OCI-LY3 (cell line): ENCODE measurements around the gene CCL24.

Experiments used
- CTCF ChIP-seq: fragments of 200-600, 300-600 bp; sonication (generic); IDR thresholded peaks from 2 replicates; pipeline ENCODE4 v1.5.1; 2014; ENCODE audit warnings: antibody characterized with exemption, low read length, low read depth
- EZH2phosphoT487 ChIP-seq: fragments of 200-600 bp; shearing (Covaris generic); IDR thresholded peaks from 2 replicates; pipeline ENCODE4 v1.6.1; 2018; ENCODE audit warnings: antibody characterized with exemption, mixed run types, low read depth

- TF ChIP-seq CTCF (no peak), EZH2phosphoT487 (no peak)
These were observed 6.2 kb downstream of the CCL24 start for GRCh38 chr7:75807452-75807851.
